HEK293 (cell line): ENCODE data around the gene RSPH1.

ENCODE experiments used
- CTCF ChIA-PET: fragments of 350-600 bp; formaldehyde crosslinking; extraction: SDS; loops from one replicate; lab custom pipeline; 2021; ENCODE audit warnings: antibody characterized with exemption; lab: Yijun Ruan, JAX
- POLR2A ChIA-PET: fragments of 300-600 bp; formaldehyde crosslinking; extraction: SDS; loops from one replicate; lab custom pipeline; 2020; ENCODE audit warnings: antibody characterized with exemption, inconsistent platforms; lab: Yijun Ruan, JAX
- H3K27ac ChIP-seq: fragments of 200-500 bp; sonication (Bioruptor generic); 2 replicates; pipeline ENCODE4 v1.5.1; 2014; ENCODE audit warnings: low read depth, low read length, control low read depth, inconsistent platforms; ENCODE audit errors: extremely low read depth
- H3K36me3 ChIP-seq, 2 experiments: fragments of 200-500 bp in 1 of 2; sonication (Bioruptor generic) in 1 of 2; 1 replicate in 1 of 2; 2 replicates in 1 of 2; pipeline ENCODE4 v1.5.1; 2014 to 2017; ENCODE audit warnings: inconsistent platforms in 2 of 2, low read length in 2 of 2; ENCODE audit not compliant: control insufficient read depth in 2 of 2, insufficient read depth in 1 of 2
- H3K4me1 ChIP-seq: fragments of 200-500 bp; sonication (Bioruptor generic); 2 replicates; pipeline ENCODE4 v1.5.1; 2014; ENCODE audit warnings: mild to moderate bottlenecking, low read length, inconsistent platforms; ENCODE audit not compliant: control insufficient read depth, insufficient read depth
- H3K4me3 ChIP-seq: 2 replicates; pipeline ENCODE4 v1.5.1; 2011; ENCODE audit warnings: low read depth, mild to moderate bottlenecking, control low read depth, low read length, moderate library complexity
- H3K9me3 ChIP-seq: fragments of 200-500 bp; sonication (Bioruptor generic); 2 replicates; pipeline ENCODE4 v1.5.1; 2014; ENCODE audit warnings: low read depth, low read length, inconsistent platforms; ENCODE audit not compliant: control insufficient read depth, insufficient read depth
- KLF7 ChIP-seq: fragments of 450-650 bp; formaldehyde crosslinking; IDR thresholded peaks from 2 replicates; pipeline ENCODE4 v1.5.1; 2016; ENCODE audit warnings: missing biosample characterization, missing genetic modification characterization, borderline replicate concordance
- ZFP37 ChIP-seq: fragments of 450-650 bp; formaldehyde crosslinking; IDR thresholded peaks from 2 replicates; pipeline ENCODE4 v1.5.1; 2016; ENCODE audit warnings: missing biosample characterization, missing genetic modification characterization
- ZNF133 ChIP-seq: fragments of 450-650 bp; formaldehyde crosslinking; IDR thresholded peaks from 2 replicates; pipeline ENCODE4 v1.5.1; 2016; ENCODE audit warnings: missing biosample characterization, missing genetic modification characterization
- ZNF157 ChIP-seq: fragments of 450-650 bp; formaldehyde crosslinking; IDR thresholded peaks from 2 replicates; pipeline ENCODE4 v1.5.1; 2016; ENCODE audit warnings: missing biosample characterization, missing genetic modification characterization
- ZNF221 ChIP-seq: fragments of 450-650 bp; formaldehyde crosslinking; IDR thresholded peaks from 2 replicates; pipeline ENCODE4 v1.5.1; 2017; ENCODE audit warnings: missing biosample characterization, missing genetic modification characterization, borderline replicate concordance
- ZNF341 ChIP-seq: fragments of 450-650 bp; formaldehyde crosslinking; IDR thresholded peaks from 2 replicates; pipeline ENCODE4; 2016; ENCODE audit warnings: low read depth, missing biosample characterization, missing genetic modification characterization
- ZNF423 ChIP-seq: fragments of 450-650 bp; formaldehyde crosslinking; IDR thresholded peaks from 2 replicates; pipeline ENCODE4 v1.5.1; 2016; ENCODE audit warnings: missing biosample characterization, missing genetic modification characterization
- ZNF473 ChIP-seq: fragments of 450-650 bp; formaldehyde crosslinking; IDR thresholded peaks from 2 replicates; pipeline ENCODE4 v1.5.1; 2017; ENCODE audit warnings: missing biosample characterization, missing genetic modification characterization
- ZNF529 ChIP-seq: fragments of 450-650 bp; formaldehyde crosslinking; IDR thresholded peaks from 2 replicates; pipeline ENCODE4 v1.5.1; 2017; ENCODE audit warnings: missing genetic modification characterization, missing biosample characterization; ENCODE audit not compliant: insufficient replicate concordance
- ZNF658 ChIP-seq: fragments of 450-650 bp; formaldehyde crosslinking; IDR thresholded peaks from 2 replicates; pipeline ENCODE4; 2016; ENCODE audit warnings: missing biosample characterization, missing genetic modification characterization
- ZNF830 ChIP-seq: fragments of 450-650 bp; IDR thresholded peaks from 2 replicates; pipeline ENCODE4 v1.5.0; 2018; ENCODE audit warnings: missing biosample characterization, missing genetic modification characterization, low read depth, mild to moderate bottlenecking, moderate library complexity
- ZSCAN23 ChIP-seq: fragments of 450-650 bp; formaldehyde crosslinking; IDR thresholded peaks from 2 replicates; pipeline ENCODE4 v1.5.1; 2016; ENCODE audit warnings: missing biosample characterization, missing genetic modification characterization
- TF ChIP-seq, protein P1 (sequence below): fragments of 450-650 bp; formaldehyde crosslinking; IDR thresholded peaks from 2 replicates; pipeline ENCODE4 v1.5.1; 2016; ENCODE audit warnings: missing biosample characterization, missing genetic modification characterization
- TF ChIP-seq, protein P2 (sequence below): fragments of 450-650 bp; IDR thresholded peaks from 2 replicates; pipeline ENCODE4 v1.5.1; 2018; ENCODE audit warnings: missing biosample characterization, missing genetic modification characterization
- TF ChIP-seq, protein P3 (sequence below): fragments of 450-650 bp; formaldehyde crosslinking; IDR thresholded peaks from 2 replicates; pipeline ENCODE4 v1.5.1; 2016; ENCODE audit warnings: missing biosample characterization, missing genetic modification characterization, borderline replicate concordance
- TF ChIP-seq, protein P4 (sequence below): fragments of 450-650 bp; formaldehyde crosslinking; IDR thresholded peaks from 2 replicates; pipeline ENCODE4 v1.5.1; 2017; ENCODE audit warnings: missing biosample characterization, mild to moderate bottlenecking, missing genetic modification characterization, moderate library complexity
- TF ChIP-seq, protein P5 (sequence below): IDR thresholded peaks from 2 replicates; pipeline ENCODE4 v1.6.1; 2011; ENCODE audit warnings: mild to moderate bottlenecking, low read depth, low read length, borderline replicate concordance
- TF ChIP-seq, protein P6 (sequence below): fragments of 450-650 bp; formaldehyde crosslinking; IDR thresholded peaks from 2 replicates; pipeline ENCODE4 v1.5.1; 2016; ENCODE audit warnings: missing biosample characterization, missing genetic modification characterization, low read depth
- TF ChIP-seq, protein P7 (sequence below): fragments of 450-650 bp; formaldehyde crosslinking; IDR thresholded peaks from 2 replicates; pipeline ENCODE4 v1.5.1; 2016; ENCODE audit warnings: missing biosample characterization, missing genetic modification characterization, low read depth
- TF ChIP-seq, protein P8 (sequence below): fragments of 450-650 bp; formaldehyde crosslinking; IDR thresholded peaks from 2 replicates; pipeline ENCODE4 v1.5.1; 2016; ENCODE audit warnings: missing biosample characterization, missing genetic modification characterization

RSPH1 gene

DNA sequence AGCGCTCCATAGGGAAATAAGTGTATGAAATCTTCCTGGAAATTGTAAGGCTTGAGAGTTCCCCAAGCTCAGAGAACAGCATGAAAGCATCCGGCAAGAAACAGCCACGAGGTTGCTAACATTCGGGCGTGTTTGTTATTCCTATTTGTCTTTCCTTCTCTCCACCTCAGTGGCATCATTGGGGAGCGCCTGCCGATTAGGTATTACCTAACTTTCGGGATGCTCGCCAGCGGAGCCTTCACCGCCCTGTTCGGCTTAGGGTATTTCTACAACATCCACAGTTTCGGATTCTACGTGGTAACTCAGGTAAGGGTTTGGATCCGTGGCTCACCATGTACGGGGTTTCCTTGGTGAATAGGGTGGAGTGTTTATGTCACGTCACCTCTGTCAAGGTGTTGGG is 43.3 kb upstream of the RSPH1 start (continued):
- TF ChIP-seq, protein P1, sequence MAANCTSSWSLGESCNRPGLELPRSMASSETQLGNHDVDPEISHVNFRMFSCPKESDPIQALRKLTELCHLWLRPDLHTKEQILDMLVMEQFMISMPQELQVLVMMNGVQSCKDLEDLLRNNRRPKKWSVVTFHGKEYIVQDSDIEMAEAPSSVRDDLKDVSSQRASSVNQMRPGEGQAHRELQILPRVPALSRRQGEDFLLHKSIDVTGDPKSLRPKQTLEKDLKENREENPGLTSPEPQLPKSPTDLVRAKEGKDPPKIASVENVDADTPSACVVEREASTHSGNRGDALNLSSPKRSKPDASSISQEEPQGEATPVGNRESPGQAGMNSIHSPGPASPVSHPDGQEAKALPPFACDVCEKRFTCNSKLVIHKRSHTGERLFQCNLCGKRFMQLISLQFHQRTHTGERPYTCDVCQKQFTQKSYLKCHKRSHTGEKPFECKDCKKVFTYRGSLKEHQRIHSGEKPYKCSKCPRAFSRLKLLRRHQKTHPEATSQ (tag by site-specific recombination), result no peak
- TF ChIP-seq ZNF473 (tag by site-specific recombination) (no peak), ZNF133 (no peak), KLF7 (tag by site-specific recombination) (no peak), ZNF830 (tag by site-specific recombination) (no peak), ZNF658 (tag by site-specific recombination) (no peak), ZNF341 (no peak), ZNF221 (tag by site-specific recombination) (no peak), ZNF157 (tag by site-specific recombination) (no peak), ZNF529 (no peak), ZSCAN23 (no peak)
- TF ChIP-seq, protein P2, sequence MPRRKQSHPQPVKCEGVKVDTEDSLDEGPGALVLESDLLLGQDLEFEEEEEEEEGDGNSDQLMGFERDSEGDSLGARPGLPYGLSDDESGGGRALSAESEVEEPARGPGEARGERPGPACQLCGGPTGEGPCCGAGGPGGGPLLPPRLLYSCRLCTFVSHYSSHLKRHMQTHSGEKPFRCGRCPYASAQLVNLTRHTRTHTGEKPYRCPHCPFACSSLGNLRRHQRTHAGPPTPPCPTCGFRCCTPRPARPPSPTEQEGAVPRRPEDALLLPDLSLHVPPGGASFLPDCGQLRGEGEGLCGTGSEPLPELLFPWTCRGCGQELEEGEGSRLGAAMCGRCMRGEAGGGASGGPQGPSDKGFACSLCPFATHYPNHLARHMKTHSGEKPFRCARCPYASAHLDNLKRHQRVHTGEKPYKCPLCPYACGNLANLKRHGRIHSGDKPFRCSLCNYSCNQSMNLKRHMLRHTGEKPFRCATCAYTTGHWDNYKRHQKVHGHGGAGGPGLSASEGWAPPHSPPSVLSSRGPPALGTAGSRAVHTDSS (tag by site-specific recombination), result no peak
- TF ChIP-seq, protein P3, sequence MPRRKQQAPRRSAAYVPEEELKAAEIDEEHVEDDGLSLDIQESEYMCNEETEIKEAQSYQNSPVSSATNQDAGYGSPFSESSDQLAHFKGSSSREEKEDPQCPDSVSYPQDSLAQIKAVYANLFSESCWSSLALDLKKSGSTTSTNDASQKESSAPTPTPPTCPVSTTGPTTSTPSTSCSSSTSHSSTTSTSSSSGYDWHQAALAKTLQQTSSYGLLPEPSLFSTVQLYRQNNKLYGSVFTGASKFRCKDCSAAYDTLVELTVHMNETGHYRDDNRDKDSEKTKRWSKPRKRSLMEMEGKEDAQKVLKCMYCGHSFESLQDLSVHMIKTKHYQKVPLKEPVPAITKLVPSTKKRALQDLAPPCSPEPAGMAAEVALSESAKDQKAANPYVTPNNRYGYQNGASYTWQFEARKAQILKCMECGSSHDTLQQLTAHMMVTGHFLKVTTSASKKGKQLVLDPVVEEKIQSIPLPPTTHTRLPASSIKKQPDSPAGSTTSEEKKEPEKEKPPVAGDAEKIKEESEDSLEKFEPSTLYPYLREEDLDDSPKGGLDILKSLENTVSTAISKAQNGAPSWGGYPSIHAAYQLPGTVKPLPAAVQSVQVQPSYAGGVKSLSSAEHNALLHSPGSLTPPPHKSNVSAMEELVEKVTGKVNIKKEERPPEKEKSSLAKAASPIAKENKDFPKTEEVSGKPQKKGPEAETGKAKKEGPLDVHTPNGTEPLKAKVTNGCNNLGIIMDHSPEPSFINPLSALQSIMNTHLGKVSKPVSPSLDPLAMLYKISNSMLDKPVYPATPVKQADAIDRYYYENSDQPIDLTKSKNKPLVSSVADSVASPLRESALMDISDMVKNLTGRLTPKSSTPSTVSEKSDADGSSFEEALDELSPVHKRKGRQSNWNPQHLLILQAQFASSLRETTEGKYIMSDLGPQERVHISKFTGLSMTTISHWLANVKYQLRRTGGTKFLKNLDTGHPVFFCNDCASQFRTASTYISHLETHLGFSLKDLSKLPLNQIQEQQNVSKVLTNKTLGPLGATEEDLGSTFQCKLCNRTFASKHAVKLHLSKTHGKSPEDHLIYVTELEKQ (tag by site-specific recombination), result no peak
- TF ChIP-seq, protein P4, sequence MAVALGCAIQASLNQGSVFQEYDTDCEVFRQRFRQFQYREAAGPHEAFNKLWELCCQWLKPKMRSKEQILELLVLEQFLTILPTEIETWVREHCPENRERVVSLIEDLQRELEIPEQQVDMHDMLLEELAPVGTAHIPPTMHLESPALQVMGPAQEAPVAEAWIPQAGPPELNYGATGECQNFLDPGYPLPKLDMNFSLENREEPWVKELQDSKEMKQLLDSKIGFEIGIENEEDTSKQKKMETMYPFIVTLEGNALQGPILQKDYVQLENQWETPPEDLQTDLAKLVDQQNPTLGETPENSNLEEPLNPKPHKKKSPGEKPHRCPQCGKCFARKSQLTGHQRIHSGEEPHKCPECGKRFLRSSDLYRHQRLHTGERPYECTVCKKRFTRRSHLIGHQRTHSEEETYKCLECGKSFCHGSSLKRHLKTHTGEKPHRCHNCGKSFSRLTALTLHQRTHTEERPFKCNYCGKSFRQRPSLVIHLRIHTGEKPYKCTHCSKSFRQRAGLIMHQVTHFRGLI (tag by site-specific recombination), result no peak
- TF ChIP-seq, protein P5, sequence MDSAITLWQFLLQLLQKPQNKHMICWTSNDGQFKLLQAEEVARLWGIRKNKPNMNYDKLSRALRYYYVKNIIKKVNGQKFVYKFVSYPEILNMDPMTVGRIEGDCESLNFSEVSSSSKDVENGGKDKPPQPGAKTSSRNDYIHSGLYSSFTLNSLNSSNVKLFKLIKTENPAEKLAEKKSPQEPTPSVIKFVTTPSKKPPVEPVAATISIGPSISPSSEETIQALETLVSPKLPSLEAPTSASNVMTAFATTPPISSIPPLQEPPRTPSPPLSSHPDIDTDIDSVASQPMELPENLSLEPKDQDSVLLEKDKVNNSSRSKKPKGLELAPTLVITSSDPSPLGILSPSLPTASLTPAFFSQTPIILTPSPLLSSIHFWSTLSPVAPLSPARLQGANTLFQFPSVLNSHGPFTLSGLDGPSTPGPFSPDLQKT, result no peak
- TF ChIP-seq, all 188 proteins: peak for 0

DNA sequence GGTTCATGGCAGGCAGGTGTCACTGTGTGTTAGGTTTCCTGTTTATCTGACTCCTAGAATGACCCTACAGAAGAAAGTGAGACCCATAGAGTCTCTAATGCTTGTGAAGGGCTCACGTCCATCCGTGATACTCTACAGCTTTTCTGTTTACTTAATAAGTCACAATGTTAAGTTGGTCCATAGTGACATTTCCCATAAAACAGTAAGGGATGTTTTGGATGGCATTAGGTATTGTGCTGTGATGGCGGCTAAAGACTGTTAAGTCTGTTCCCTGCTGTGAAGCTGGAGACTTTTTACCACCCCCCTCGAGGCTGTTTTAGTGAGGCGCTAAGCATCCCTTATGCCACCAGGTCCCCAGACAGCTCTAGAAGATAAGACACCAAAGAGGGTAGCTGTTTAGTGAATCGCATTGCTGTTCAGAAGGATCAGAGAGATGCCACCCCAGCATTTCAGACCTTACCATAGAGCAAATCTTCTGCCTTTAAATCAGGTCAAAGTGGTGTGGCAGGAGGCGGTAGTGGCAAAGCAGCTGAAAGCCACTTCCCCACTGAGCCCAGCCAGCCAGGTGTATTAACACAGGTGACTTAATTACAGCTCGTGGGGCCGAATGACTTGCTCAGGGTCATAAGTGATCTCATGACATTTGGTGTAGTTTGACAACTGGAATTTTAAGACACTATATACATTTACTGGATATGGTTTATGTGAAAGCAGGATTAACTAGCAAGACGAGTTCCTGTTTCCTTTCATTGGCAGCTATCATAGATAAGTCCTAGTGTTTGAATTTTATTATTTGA is 42.7 kb upstream of the RSPH1 start:
- Histone ChIP-seq H3K27ac (no peak overlapping the region), H3K4me3 (no peak overlapping the region), H3K9me3 (no peaks in the 10 kb centered on the region), H3K4me1 (peaks cover 10% of the 10 kb centered on the region; the same call in 1 of the 2 replicates), H3K36me3 (peaks cover 0 to 14% of the 10 kb centered on the region in 2 experiments; a peak in 1 of 3 replicates)
- CTCF ChIA-PET, result interaction anchor here (1.0 to 3.3 kb wide), 6 partner anchors 9 to 393 kb away, joined by 3 to 10 read pairs (median 4); no protein-coding TSS in a partner anchor
- POLR2A ChIA-PET, result no interaction called here
- TF ChIP-seq, protein P6, sequence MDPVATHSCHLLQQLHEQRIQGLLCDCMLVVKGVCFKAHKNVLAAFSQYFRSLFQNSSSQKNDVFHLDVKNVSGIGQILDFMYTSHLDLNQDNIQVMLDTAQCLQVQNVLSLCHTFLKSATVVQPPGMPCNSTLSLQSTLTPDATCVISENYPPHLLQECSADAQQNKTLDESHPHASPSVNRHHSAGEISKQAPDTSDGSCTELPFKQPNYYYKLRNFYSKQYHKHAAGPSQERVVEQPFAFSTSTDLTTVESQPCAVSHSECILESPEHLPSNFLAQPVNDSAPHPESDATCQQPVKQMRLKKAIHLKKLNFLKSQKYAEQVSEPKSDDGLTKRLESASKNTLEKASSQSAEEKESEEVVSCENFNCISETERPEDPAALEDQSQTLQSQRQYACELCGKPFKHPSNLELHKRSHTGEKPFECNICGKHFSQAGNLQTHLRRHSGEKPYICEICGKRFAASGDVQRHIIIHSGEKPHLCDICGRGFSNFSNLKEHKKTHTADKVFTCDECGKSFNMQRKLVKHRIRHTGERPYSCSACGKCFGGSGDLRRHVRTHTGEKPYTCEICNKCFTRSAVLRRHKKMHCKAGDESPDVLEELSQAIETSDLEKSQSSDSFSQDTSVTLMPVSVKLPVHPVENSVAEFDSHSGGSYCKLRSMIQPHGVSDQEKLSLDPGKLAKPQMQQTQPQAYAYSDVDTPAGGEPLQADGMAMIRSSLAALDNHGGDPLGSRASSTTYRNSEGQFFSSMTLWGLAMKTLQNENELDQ, result peak; percentile 77
- TF ChIP-seq, protein P7, sequence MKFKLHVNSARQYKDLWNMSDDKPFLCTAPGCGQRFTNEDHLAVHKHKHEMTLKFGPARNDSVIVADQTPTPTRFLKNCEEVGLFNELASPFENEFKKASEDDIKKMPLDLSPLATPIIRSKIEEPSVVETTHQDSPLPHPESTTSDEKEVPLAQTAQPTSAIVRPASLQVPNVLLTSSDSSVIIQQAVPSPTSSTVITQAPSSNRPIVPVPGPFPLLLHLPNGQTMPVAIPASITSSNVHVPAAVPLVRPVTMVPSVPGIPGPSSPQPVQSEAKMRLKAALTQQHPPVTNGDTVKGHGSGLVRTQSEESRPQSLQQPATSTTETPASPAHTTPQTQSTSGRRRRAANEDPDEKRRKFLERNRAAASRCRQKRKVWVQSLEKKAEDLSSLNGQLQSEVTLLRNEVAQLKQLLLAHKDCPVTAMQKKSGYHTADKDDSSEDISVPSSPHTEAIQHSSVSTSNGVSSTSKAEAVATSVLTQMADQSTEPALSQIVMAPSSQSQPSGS (tag by site-specific recombination), result no peak
- peak; percentile 96 for TF ChIP-seq ZNF423 (tag by site-specific recombination)
- TF ChIP-seq, protein P8, sequence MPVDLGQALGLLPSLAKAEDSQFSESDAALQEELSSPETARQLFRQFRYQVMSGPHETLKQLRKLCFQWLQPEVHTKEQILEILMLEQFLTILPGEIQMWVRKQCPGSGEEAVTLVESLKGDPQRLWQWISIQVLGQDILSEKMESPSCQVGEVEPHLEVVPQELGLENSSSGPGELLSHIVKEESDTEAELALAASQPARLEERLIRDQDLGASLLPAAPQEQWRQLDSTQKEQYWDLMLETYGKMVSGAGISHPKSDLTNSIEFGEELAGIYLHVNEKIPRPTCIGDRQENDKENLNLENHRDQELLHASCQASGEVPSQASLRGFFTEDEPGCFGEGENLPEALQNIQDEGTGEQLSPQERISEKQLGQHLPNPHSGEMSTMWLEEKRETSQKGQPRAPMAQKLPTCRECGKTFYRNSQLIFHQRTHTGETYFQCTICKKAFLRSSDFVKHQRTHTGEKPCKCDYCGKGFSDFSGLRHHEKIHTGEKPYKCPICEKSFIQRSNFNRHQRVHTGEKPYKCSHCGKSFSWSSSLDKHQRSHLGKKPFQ (tag by site-specific recombination), result 0 out of 2 replicates have a peak, but pooled peaks have one; percentile 43
- no peak for TF ChIP-seq ZFP37 (tag by site-specific recombination)
